Right renal cortex interstitium (tissue), 3 donors: ENCODE results near the gene DUOX2. TPM values are rescaled to one million over a fixed set of nuclear protein-coding genes. Genes with fewer than 3 reads are reported as not detected.
"Not testable (repeated sequence)": the region's sequence is repeated elsewhere in the genome, so short reads cannot be mapped to it uniquely, and the experiment has no call there.

Experiments used
- DNase-seq, 3 donors: peaks; one replicate each; pipeline ENCODE4 v3.0.0-alpha.2; 2013; ENCODE audit warnings: low read depth in 3 of 3, low spot score in 2 of 3
- polyA plus RNA-seq, 3 donors: library from polyadenylated mRNA; unstranded; fragments of 120-200 nt; gene quantifications; one replicate each; pipeline ENCODE4 v1.2.1, GENCODE V29; 2013; ENCODE audit not compliant: insufficient read length in 3 of 3

The DUOX2 gene
- polyA plus RNA-seq, 3 donors, result 0.10 to 0.14 TPM; not detected in 1

DNA sequence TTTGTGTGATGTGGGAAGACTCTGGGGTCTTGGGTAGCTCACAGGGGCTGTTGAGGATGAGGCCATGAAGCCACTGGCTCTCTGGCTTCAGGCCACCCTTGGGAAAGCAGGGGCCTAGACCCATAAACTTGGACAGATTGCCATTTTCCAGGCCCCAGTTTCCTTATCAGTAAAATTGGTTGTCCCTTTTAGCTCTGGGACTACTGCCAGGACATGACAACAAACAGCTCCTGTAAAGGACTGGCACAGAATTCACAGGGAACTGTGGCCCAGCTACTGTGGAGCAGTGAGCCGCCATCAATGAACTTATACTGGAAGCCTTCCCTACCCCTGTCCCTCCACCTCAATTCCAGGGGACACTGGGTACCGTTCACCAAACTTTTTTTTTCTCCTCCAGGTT is 36.6 kb downstream of the DUOX2 start:
- not testable (repeated sequence) for DNase-seq

DNA sequence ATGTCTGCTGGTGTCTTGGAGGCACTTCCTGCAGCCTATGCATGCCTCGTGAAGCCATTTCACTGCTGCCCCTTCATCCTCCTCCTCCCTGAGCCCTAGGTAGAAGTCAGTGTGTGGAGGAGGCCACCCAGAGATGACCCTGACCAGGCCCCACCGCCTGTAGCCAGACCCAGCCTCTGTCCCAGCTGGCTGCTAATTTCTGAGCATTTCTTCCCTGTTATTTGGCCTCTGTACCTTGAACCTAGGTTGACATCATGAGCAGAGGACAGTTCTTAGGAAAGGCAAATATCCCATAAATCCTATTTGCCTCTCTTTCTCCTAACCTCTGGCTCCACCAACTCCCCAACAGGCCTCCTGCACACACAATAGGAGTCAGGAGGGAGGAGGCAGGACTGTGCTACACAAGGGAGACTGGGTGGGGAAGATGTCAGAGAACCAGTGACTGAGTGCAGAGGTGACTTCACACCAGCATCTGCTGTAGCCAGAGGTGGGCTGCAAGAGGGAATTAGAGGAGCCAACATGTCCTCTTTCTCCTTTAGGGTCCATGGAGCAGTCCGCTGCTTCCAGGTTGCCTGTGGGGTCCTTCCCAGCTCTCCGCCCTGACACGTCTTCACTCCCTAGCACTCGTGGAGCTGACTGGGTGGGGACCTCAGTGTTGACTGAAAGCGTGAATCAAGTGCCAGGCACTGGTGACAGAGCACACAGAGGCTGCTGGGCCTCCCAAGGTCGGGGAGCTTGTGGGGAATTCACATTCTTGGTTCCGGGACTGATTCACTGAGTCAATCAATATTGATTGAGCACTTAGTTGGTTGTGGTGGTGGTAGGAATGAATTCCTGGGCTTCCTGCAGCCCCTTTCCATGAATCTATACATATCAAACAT is 38.3 kb downstream of the DUOX2 start:
- DNase-seq, result not testable (repeated sequence)

DNA sequence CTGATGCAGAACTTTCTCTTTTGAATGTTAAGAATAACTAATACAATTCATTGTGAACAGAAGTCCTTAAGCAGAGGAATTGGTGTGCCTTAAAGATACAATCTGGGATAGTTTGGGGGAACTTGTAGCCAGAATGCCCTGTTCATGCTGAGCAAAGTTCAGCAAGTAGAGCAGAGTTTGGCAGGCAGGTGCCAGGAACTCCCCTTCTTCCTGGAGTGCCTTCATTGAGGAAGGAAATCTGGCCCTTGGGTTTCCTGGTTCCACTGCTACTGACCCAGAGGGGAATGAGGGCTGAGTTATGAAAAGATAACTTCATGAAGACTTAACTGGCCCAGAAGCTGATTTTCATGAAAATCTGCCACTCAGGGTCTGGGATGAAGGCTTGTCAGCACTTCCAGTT is 40.4 kb downstream of the DUOX2 start:
- not testable (repeated sequence) for DNase-seq

DNA sequence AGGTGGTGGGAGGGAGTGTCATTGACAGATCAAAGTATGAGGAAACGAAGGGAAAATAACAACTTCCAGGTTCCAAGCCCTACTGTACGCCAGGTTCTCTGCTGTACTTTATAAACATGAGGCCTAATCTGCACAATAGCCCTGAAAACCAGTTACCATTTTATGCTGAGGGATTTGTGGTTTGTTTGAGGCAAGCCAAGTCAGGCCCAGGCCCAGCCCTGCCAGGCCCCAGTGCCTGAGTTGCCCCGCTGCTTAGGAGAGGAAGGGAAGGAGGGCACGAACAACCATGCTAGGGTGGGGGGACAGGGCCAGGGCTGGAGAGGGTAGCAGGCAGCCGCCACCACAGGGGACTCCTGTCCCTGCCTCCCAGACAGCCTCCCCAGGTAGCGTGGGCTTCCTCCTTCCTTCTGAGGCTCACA is 44.0 kb downstream of the DUOX2 start:
- not testable (repeated sequence) for DNase-seq

DNA sequence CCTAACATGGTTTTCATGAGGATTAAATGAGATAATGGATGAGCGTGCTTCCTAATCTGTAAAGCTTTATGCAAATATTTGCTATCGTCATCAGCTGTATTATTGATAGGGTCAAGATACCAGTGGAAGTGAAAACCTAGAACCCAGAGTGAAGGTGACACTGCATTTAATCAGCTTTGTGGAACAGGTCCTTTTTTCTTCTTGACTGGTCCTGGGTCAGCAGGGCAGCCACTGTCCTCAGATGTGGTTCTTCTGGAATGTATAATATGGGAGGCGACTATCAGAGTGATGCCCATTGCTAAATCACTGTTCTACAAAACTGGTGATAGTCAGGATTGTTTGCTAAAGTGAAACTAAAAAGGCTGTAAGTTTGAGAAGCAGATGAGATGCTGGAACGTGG is 49.6 kb downstream of the DUOX2 start:
- DNase-seq, result no peak

DNA sequence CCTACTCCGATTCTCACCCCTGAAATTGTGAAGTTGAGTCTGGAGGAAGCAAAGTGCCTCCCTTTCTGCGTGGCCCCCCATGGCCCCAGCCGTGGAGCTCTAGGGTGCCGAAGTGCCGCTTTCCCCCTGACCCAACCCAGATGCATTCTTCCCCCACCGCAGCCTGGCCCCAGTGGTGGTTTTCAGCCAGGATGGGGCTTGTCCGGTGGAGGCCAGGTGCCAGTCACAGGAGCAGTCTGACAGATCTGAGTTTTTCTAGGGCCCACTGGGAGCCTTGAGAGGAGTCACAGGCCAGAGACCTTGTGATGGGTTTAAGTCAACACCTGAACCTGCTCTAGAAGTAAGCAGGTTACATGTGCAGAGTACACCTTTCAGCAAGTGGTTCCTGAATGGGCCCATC is 51.7 kb downstream of the DUOX2 start:
- DNase-seq, result not testable (repeated sequence)

DNA sequence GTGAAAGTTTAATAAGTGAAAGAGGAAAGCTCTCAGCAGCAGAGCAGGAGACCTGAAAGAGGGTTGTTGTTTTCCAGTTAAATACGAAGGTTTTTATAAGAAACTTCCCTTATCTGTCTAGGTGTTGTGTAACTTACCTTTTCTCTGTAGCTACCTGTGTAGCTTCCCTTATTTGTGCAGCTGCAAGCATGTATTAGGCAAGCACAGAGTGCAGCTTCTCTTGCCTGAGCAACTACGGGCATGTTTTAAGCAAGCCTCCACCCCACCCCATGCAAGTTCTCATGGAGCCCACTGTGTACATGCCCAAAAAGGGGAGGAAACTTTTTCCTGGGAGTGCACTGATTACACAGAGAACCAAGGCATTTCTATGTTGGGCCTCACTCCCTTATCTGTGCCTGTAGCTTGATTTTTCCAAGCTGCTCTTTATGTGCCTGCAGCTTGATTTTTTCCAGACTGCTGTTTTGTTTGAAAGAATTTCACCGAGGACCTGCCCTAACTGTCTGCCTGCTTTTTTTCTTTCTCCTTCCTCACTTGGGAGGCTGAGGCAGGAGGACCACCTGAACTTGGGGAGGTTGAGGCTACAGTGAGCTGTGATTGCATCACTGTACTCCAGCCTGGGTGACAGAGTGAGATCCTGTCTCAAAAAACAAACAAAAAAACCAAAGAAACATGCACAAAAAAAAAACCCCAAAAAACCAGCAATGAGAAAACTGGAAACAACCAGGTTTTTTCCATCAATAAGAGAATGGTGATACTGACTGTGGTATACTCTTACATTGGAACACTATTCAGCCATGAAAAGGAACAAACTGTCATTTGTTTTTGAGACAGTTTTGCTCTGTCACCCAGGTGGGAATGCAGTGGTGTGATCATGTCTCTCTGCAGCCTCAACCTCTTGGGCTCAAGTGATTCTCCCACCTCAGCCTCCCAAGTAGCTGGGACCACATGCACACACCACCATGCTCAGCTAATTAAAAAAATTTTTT is 55.0 kb downstream of the DUOX2 start:
- DNase-seq, result not testable (repeated sequence)

DNA sequence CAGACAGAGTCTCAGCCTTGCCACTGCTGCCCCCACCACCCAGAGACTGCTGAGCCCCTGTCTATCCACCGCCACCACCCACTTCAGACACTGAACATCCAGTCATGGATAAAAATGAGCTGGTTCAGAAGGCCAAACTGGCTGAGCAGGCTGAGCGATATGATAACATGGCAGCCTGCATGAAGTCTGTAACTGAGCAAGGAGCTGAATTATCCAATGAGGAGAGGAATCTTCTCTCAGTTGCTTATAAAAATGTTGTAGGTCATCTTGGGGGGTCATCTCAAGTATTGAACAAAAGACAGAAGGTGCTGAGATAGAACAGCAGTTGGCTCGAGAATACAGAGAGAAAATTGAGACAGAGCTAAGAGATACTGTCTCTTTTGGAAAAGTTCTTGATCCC is 61.3 kb downstream of the DUOX2 start:
- not testable (repeated sequence) for DNase-seq

DNA sequence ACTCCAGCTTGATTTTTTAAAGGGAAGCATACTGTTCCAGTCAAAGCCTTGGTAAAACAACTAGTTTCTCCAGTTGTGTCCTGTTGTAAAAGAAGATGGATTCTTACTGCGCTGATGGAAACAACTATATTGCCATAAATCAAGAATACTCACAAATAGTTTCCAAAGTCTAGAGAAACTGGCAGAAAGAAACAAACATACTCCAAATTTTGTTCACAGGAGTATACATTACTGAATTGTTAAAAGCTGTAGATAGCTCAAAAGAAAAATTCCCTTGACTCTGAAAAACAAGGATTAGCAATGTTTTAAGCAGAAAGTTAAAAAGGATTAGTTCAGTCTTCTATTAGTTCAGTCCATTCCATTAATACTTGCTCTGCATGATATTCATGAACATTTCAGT is 63.4 kb downstream of the DUOX2 start:
- no peak for DNase-seq

DNA sequence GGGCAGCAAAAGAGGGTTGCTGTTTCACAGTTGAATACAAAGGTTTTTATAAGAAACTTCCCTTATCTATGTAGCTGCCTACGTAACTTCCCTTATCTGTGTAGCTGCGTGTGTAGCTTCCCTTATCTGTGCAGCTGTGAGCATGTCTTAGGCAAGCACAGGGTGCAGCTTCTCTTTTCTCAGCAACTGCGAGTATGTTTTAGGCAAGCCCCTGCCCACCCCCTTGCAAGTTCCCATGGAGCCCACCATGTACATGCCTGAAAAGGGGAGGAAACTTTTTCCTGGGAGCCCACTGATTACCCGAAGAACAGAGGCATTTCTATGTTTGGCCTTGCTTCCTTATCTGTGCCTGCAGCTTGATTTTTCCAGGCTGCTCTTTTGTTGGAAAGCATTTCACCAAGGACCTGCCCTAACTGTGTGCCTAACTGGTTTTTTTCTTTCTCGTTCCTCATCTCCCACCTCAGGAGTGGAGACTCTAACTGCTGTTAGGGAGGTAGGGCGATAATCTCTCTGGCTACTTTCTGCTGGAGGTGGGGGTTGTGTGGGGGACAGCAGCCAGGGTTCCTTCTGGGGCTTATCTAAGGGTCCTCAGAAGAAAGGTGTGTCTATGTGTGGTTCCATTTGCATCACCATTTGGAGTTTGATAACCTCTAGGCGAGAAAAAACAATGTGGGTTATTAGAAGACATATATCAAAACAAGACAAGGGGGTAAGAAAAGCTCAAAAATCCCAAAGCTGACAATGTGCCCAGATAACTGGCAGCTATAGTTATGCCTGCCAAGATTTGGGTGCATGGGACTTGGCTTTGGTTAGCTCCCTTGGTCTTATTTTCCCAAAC is 65.0 kb downstream of the DUOX2 start:
- DNase-seq, result no peak

DNA sequence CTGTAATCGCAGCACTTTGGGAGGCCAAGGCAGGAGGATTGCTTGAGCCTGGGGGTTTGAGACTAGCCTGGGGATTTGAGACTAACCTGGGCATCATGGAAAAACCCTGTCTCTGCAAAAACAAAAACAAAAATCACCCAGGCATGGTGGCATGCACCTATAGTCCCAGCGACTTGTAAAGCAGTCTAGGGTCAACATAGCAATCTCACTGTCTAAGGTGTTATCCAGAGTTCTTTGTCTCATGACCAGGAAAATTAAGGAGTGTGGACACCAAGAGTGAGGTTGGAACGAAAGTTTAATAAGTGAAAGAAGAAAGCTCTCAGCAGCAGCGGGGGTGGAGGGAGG is 65.6 kb downstream of the DUOX2 start:
- DNase-seq, result not testable (repeated sequence)

DNA sequence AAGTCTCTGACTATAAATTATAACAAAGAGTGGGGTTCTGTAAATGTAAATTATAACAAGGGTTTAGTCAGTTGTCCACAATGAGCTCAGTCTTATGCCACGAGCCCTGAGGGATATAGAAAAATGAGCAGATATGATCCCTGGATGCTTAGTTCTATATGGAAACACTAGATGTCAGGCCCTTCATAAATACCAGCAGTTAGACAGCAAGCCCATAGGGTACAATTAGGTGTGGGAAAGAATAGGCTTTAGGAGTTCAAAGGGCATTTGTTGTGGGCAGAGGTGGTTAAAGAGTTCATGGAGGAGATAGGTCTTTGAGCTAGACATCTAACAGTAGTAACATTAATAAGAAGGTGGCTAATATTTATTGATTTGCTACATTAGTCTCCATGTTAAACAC is 69.7 kb downstream of the DUOX2 start:
- not testable (repeated sequence) for DNase-seq

DNA sequence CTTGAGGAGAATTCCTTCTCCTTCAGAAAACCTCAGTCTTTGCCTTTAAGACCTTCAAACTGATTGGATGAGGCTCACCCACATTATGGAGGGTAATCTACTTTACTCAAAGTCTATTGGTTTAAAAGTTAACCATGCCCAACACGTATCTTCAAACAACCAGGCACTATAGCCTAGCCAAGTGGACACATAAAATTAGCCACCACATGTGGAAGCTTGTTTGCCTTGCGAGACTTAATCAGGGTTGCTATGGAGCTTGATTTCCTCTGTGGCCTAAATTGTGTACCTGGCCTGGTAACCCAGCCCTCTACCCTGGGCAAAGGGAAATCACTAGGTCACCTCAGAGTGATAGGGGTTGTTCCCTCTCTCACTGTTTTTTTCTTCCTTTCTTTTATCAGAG is 71.1 kb downstream of the DUOX2 start:
- not testable (repeated sequence) for DNase-seq

Other genes with a start within 250 kb of the DUOX2 start
- gene TERB2, start 157.5 kb downstream of the DUOX2 start, polyA plus RNA-seq, result not detected
- gene SORD, start 91.0 kb downstream of the DUOX2 start, polyA plus RNA-seq, result 10 to 100 TPM; 28.0 to 45.8 (median 40.1) TPM
- gene DUOXA2, start 154 bp upstream of the DUOX2 start, polyA plus RNA-seq, result not detected
- under 1 TPM; 0.16 to 0.22 (median 0.21) TPM for gene DUOXA1, start 15.7 kb upstream of the DUOX2 start, polyA plus RNA-seq
- 1 to 10 TPM; 1.7 to 3.1 (median 2.3) TPM for gene DUOX1, start 15.8 kb upstream of the DUOX2 start, polyA plus RNA-seq
- gene SHF, start 73.8 kb upstream of the DUOX2 start, polyA plus RNA-seq, result 10 to 100 TPM; 13.0 to 16.0 (median 15.3) TPM
- under 1 TPM; 0.40 to 0.44 (median 0.43) TPM for gene SLC28A2, start 138.1 kb upstream of the DUOX2 start, polyA plus RNA-seq